GM12892 (cell line): ENCODE measurements around the gene MYBPC2.

Experiments
- DNase-seq: peaks from one replicate; pipeline ENCODE4 v3.0.0; 2011; ENCODE audit not compliant: insufficient read length
- FAIRE-seq: peaks from 2 replicates; lab custom pipeline; 2011; peaks lifted over from hg19 to GRCh38; lab: Jason Lieb, UNC
- POLR2A ChIP-seq: IDR thresholded peaks from 2 replicates; pipeline ENCODE4 v1.6.1; 2011; ENCODE audit warnings: low read depth, low read length, control low read depth
- POLR2AphosphoS5 ChIP-seq: IDR thresholded peaks from 2 replicates; pipeline ENCODE4 v1.6.1; 2011; ENCODE audit warnings: low read depth, low read length, control low read depth
- TAF1 ChIP-seq: IDR thresholded peaks from 2 replicates; pipeline ENCODE4 v1.6.1; 2011; ENCODE audit warnings: low read depth, mild to moderate bottlenecking, control low read depth, low read length, borderline replicate concordance

The MYBPC2 gene

DNA sequence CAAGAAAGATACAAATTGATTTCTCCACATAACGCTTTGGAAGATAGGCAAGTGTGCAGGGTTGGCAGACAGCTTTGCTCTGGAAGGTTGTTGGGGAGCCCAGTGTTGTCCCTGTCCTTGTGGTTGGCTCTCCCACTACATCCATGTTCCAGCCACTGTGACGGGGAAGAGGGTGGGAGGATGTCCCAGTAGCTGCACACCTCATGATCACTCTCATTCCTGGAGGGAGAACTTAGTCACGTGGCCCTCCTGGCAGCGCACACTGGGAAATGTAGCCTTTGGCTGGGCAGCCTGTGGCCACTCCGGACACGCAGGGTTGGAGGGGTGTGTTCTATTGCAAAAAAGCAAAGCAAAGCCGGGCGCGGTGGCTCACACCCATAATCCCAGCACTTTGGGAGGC is 38.7 kb upstream of the MYBPC2 start:
- no peak for DNase-seq
- TF ChIP-seq TAF1 = no peak
- TF ChIP-seq POLR2AphosphoS5 = no peak
- no peak for TF ChIP-seq POLR2A
- no peak for FAIRE-seq

DNA sequence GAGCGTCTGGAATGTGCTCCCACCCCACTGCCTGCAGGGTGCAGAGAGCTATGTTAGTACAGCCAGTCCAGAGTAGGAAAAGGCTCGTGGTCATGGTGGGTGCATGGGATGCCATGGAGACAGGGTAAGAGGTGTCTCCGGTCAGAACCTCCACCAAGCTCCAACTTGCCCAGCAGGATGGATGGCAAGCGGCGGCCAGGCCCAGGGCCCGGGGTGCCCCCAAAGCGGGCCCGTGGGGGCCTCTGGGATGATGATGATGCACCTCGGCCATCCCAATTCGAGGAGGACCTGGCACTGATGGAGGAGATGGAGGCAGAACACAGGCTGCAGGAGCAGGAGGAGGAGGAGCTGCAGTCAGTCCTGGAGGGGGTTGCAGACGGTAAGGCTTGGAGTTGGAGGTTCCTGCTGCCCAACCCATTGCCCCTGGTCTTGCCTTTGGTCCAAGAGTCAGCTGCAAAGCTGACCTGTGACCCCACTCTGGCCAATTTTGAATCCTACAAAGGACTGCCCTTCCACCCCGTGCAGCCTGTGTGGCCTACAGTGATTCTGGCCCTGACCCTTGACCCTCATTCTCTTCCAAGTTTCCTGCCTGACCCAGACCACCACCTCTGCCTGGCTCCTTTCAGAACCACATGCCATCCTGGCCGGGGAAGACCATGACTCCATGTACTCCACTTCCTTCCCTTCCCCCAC is 33.9 kb upstream of the MYBPC2 start:
- no peak for FAIRE-seq
- TF ChIP-seq TAF1 = no peak
- TF ChIP-seq POLR2AphosphoS5 = no peak
- TF ChIP-seq POLR2A = no peak
- no peak for DNase-seq

DNA sequence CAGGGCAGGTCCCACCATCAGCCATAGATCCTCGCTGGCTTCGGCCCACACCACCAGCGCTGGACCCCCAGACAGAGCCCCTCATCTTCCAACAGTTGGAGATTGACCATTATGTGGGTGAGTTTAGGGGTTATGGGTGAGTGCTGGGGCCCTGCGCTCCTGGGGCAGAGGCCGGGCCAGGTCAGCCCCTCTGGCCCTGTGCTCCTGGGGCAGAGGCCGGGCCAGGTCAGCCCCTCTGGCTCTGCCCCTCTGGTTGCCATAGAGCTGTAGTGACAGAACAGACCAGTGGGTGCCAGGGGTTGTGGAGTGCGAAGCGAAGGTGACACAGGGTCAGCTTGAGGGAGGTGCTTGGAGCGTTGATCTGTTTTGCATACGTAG is 33.3 kb upstream of the MYBPC2 start:
- TF ChIP-seq TAF1 (no peak), POLR2AphosphoS5 (no peak), POLR2A (no peak)
- FAIRE-seq (no peak), DNase-seq (no peak)

DNA sequence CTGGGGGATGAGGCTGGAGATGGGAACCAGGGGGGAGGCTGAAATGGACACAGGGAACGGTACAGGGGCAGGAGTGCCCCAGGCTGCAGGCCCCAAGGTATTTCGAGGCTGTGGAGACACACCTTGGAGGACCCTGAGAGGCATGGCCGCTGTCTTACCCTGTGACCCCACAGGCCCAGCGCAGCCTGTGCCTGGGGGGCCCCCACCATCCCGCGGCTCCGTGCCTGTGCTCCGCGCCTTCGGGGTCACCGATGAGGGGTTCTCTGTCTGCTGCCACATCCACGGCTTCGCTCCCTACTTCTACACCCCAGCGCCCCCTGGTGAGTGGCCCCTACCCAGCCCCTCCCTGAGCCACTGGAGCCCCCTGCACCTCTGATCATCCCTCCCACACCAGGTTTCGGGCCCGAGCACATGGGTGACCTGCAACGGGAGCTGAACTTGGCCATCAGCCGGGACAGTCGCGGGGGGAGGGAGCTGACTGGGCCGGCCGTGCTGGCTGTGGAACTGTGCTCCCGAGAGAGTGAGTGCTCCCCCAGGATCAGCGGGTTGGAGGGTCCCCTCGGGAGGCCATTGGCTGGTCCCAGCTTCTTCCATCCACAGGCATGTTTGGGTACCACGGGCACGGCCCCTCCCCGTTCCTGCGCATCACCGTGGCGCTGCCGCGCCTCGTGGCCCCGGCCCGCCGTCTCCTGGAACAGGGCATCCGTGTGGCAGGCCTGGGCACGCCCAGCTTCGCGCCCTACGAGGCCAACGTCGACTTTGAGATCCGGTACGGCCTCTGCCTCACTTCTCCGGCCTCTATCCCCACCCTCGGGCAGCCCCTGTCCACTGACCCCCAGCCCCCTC is 30.9 kb upstream of the MYBPC2 start:
- DNase-seq = no peak
- TF ChIP-seq TAF1 = no peak
- TF ChIP-seq POLR2A = no peak
- no peak for TF ChIP-seq POLR2AphosphoS5
- FAIRE-seq = no peak

DNA sequence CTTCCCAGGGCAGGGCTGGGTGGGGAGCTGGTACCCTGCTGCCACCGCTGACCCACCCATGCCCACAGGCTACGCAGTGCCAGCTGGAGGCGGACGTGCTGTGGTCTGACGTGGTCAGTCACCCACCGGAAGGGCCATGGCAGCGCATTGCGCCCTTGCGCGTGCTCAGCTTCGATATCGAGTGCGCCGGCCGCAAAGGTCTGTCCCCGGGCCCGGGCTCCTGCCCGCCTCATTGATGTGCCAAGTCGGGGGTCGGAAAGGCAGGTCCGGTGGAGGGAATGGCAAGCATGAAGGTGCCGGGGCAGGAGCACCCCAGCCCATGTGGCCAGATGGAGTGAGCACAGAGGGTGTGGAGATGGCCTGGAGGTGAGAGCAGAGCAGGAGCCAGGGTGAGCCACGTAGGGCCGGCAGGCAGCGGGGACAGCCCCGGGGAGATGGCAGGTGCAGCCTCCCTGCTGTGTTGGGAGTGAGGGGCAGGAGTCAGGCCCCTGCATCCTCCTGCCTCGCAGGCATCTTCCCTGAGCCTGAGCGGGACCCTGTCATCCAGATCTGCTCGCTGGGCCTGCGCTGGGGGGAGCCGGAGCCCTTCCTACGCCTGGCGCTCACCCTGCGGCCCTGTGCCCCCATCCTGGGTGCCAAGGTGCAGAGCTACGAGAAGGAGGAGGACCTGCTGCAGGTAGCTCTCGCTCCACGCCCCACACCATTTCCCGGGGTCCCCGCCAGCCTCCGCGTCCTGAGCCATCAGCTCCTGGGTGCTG is 30.0 kb upstream of the MYBPC2 start:
- TF ChIP-seq POLR2A (no peak), POLR2AphosphoS5 (no peak)
- no peak for DNase-seq
- no peak for FAIRE-seq

DNA sequence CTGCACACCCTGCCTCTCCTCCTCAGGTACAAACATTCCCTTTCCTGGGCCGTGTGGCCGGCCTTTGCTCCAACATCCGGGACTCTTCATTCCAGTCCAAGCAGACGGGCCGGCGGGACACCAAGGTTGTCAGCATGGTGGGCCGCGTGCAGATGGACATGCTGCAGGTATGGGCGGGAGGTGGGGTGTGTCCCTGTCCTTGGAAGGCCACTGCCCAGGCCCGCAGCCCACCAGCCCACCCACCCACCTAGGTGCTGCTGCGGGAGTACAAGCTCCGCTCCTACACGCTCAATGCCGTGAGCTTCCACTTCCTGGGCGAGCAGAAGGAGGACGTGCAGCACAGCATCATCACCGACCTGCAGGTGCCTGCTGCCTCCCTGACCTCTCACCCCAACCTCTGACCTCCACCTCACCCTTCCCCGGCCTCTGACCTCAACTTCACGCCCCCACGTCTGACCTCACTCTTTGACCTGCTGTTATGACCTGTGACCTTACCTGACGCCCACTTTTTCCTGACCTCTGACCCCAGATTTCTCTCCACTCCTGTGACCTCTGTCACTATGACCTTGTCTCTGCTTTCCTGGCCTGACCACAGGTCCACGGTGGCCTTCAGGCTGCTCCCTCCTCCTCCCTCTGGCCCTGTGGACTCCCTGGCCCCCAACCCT is 26.4 kb upstream of the MYBPC2 start:
- FAIRE-seq = no peak
- DNase-seq = no peak
- TF ChIP-seq TAF1 (no peak), POLR2AphosphoS5 (no peak), POLR2A (no peak)

DNA sequence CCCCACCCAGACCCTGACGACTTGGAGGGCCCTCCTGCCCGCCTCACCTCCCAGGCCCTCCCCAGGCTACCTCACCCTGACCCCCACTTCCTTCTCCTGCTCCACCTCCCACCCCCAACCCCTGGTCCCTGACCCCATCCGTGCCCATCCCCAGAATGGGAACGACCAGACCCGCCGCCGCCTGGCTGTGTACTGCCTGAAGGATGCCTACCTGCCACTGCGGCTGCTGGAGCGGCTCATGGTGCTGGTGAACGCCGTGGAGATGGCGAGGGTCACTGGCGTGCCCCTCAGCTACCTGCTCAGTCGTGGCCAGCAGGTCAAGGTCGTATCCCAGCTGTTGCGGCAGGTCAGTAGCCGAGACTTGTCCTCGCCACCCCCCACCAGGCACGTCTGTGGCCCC is 25.9 kb upstream of the MYBPC2 start:
- TF ChIP-seq POLR2A = no peak
- TF ChIP-seq POLR2AphosphoS5 = no peak
- no peak for TF ChIP-seq TAF1
- DNase-seq (no peak), FAIRE-seq (no peak)

DNA sequence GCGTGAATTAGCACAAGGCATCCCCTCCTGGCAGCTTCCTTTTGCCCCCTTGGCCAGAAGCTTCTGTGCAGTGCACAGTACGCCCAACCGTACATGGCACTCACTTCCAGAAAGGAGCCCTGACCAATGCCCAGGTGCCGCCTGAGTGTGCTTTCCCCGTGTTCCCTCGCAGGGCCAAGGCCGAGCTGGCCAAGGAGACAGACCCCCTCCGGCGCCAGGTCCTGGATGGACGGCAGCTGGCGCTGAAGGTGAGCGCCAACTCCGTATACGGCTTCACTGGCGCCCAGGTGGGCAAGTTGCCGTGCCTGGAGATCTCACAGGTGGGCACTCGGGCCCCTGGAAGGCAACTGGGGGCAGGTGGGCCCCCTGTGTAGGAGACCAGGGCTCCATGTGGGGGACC is 23.3 kb upstream of the MYBPC2 start:
- FAIRE-seq = no peak
- TF ChIP-seq TAF1 = no peak
- no peak for TF ChIP-seq POLR2A
- no peak for TF ChIP-seq POLR2AphosphoS5
- DNase-seq = no peak

DNA sequence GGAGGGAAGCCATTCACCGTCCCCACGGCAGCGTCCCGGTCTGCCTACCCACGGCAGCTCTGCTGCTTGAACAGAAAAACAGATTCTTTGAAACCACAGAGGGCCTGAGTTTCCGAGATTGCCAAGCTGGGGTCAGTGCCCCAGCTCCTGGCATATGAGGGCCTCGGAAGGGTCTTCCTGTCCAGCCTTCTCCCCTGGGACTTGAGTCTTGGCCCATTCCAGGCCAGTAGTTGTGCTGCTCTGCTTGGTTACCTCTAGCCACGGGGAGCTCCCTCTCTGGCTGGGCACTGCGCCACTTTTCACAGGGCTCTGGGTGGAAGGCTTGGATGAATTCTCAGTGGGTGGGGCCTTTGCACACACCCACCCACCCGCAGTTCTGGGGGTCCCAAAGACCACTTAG is 22.6 kb upstream of the MYBPC2 start:
- no peak for DNase-seq
- FAIRE-seq = no peak
- TF ChIP-seq TAF1 = no peak
- TF ChIP-seq POLR2A = no peak
- TF ChIP-seq POLR2AphosphoS5 = no peak

DNA sequence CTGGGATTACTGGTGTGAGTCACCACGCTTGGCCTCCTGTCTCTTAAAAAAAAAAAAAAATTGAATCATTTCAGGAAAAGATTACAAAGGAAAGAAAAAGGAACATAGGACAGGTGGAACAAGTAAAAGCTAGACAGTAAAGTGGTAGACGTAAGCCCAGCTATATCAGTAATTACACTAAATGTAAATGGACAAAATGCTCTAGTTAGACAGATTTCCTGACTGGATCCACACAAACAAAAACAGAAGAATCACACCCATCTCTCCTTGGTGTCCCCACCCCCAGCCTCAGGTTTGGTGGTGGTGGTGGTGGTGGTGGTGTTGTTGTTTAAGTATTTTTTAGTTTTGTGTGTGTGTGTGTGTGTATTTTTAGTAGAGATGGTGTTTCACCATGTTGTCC is 20.3 kb upstream of the MYBPC2 start:
- no peak for FAIRE-seq
- DNase-seq = no peak
- no peak for TF ChIP-seq TAF1
- no peak for TF ChIP-seq POLR2AphosphoS5

DNA sequence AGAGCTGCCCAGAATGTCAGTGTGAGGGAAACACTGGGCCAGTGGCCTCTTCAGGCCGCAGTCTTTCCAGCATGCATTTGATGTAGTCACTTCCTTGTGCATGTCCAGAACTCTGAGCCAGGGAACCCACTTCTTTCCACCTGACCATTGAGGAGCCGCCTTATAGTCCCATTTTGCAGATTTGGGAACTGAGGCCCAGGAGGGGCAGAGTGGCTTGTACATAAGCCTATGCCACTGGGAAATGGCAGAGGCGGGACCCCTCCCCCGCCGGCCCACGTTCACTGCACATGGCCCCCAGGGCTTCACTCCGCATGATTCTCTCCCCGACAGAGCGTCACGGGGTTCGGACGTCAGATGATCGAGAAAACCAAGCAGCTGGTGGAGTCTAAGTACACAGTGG is 19.6 kb upstream of the MYBPC2 start:
- no peak for FAIRE-seq
- no peak for TF ChIP-seq TAF1
- no peak for TF ChIP-seq POLR2AphosphoS5
- TF ChIP-seq POLR2A = no peak
- DNase-seq = no peak

DNA sequence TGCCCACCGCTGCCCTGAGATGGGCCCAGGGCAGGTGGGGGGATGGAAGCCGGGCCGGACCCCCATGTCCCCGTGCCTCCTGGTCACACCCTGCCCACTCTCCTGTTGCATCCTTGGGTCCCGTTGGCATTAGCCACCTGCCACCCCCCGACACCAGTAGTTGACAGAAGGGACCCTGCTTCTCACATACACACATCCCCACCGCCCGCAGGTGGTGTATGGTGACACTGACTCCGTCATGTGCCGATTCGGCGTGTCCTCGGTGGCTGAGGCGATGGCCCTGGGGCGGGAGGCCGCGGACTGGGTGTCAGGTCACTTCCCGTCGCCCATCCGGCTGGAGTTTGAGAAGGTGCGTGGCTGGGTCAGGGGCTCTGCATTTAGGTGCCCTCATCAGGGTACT is 19.2 kb upstream of the MYBPC2 start:
- DNase-seq (no peak), FAIRE-seq (no peak)
- TF ChIP-seq POLR2A = no peak
